Measurements from ENCODE around the gene SKI. TPM values are rescaled to one million over a fixed set of nuclear protein-coding genes. Genes with fewer than 3 reads are reported as not detected.
A peak's percentile ranks its signal among the peaks of the same experiment; 100 is the strongest.

Gene SKI
- total RNA-seq, 1 donor from 2014 or later, result 116 TPM

GRCh38 chr1:2273401-2274090 is 45.4 kb downstream of the SKI start:
- H3K4me1 Mint-ChIP-seq (ENCODE audit: low read depth), result peaks cover 79% of the 10 kb centered on the region
- H3K27ac Mint-ChIP-seq (ENCODE audit: unreplicated experiment), result peak overlapping the region; percentile 57
- TF ChIP-seq CTCF (IDR thresholded peaks at IDR 0.05), result no peak
- H3K4me3 Mint-ChIP-seq (ENCODE audit: unreplicated experiment), result no peak overlapping the region
- H3K27me3 Mint-ChIP-seq (ENCODE audit: low read depth), result no peaks in the 10 kb centered on the region
- H3K36me3 Mint-ChIP-seq (ENCODE audit: low read depth), result peaks cover 3% of the 10 kb centered on the region
- H3K9me3 Mint-ChIP-seq (ENCODE audit: low read depth), result no peaks in the 10 kb centered on the region
- DNase-seq (ENCODE audit: low spot score), result peak; percentile 92

- Mint-ChIP-seq H3K27me3 (ENCODE audit: low read depth) (no peaks in the 10 kb centered on the region), H3K9me3 (ENCODE audit: low read depth) (no peaks in the 10 kb centered on the region), H3K27ac (ENCODE audit: unreplicated experiment) (peak overlapping the region; percentile 41), H3K36me3 (ENCODE audit: low read depth) (peaks cover 3% of the 10 kb centered on the region), H3K4me3 (ENCODE audit: unreplicated experiment) (no peak overlapping the region), H3K4me1 (ENCODE audit: low read depth) (peaks cover 82% of the 10 kb centered on the region)
- no peak for TF ChIP-seq CTCF (IDR thresholded peaks at IDR 0.05)
- no peak for DNase-seq (ENCODE audit: low spot score)
Measured at GRCh38 chr1:2274231-2274928, 46.3 kb downstream of the SKI start.

GRCh38 chr1:2274929-2275475 is 46.9 kb downstream of the SKI start:
- Mint-ChIP-seq H3K27me3 (ENCODE audit: low read depth) (no peaks in the 10 kb centered on the region), H3K4me3 (ENCODE audit: unreplicated experiment) (no peak overlapping the region), H3K36me3 (ENCODE audit: low read depth) (peaks cover 3% of the 10 kb centered on the region), H3K27ac (ENCODE audit: unreplicated experiment) (peak overlapping the region; percentile 94), H3K4me1 (ENCODE audit: low read depth) (peaks cover 86% of the 10 kb centered on the region), H3K9me3 (ENCODE audit: low read depth) (no peaks in the 10 kb centered on the region)
- no peak for TF ChIP-seq CTCF (IDR thresholded peaks at IDR 0.05)
- no peak for DNase-seq (ENCODE audit: low spot score)

GRCh38 chr1:2275796-2276536 is 47.8 kb downstream of the SKI start:
- no peak for DNase-seq (ENCODE audit: low spot score)
- H3K4me3 Mint-ChIP-seq (ENCODE audit: unreplicated experiment), result no peak overlapping the region
- peaks cover 80% of the 10 kb centered on the region for H3K4me1 Mint-ChIP-seq (ENCODE audit: low read depth)
- H3K27ac Mint-ChIP-seq (ENCODE audit: unreplicated experiment), result peak overlapping the region; percentile 94
- no peaks in the 10 kb centered on the region for H3K9me3 Mint-ChIP-seq (ENCODE audit: low read depth)
- peaks cover 3% of the 10 kb centered on the region for H3K36me3 Mint-ChIP-seq (ENCODE audit: low read depth)
- TF ChIP-seq CTCF (IDR thresholded peaks at IDR 0.05), result no peak
- no peaks in the 10 kb centered on the region for H3K27me3 Mint-ChIP-seq (ENCODE audit: low read depth)
